ENCODE measurements around the gene CCT8.

DNA sequence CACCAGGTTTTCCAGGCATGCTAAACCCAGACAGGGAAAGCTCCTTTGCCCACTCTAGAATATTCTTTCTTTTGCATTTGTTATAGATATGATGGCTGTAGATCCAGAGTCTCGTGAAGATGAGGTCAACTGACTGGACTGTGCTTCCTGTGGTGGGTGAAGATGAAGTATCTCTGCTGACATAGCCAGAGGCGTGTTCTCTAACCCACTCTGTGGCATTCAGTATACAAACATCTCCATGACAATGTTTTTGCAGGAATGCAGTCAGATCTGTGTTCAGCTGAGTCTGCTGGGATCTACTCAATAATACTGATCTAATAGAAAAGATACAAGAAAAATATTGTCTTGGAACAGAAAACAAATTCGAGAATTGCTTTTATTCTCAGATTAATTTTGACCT is 65.6 kb downstream of the CCT8 start:
- TF ChIP-seq POLR2A (IDR thresholded peaks at IDR 0.05; ENCODE audit: low read length) (no peak), GATA1 (IDR thresholded peaks at IDR 0.05; ENCODE audit: low read depth, low read length) (no peak)

Data from erythroblast (primary cell).